ENCODE data around the gene CYP19A1.
"Not testable (repeated sequence)": the region's sequence is repeated elsewhere in the genome, so short reads cannot be mapped to it uniquely, and the experiment has no call there.

The CYP19A1 gene

DNA sequence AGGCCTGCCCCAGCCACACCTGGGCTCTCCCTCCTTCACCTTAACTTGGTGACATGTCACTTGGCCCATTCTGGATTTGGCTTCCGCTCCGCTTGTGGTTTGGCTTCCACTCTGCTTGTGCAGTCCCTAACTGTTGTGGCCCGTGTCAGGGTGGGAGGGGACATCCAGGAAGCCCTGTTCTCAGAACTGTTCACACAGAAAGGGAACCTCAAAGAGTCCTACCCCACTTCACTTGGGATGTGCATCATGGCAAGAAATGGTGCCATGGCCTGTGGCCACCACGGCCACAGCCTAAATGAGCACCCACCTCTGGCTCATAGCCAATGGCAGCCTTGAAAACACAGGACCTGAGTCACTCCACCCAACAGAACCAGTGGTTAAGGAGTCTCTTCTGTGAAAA, 63.4 kb downstream of the CYP19A1 start:
- ATAC-seq (replicated peaks; ENCODE audit: extremely low read depth, poor library complexity, severe bottlenecking) = no peak
- no peak for DNase-seq (ENCODE audit: low spot score in 2 of 2)
- H3K27ac Mint-ChIP-seq (ENCODE audit: low read depth) = no peak overlapping the region
- H3K36me3 Mint-ChIP-seq (ENCODE audit: insufficient read depth) = no peaks in the 10 kb centered on the region
- H3K4me1 Mint-ChIP-seq = no peaks in the 10 kb centered on the region
- no peak overlapping the region for H3K4me3 Mint-ChIP-seq
- no peaks in the 10 kb centered on the region for H3K9me3 Mint-ChIP-seq
- peaks cover 27% of the 10 kb centered on the region for H3K27me3 Mint-ChIP-seq

GRCh38 chr15:51270706-51271105, 67.7 kb downstream of the CYP19A1 start:
- peaks cover 5% of the 10 kb centered on the region for H3K4me1 Mint-ChIP-seq
- ATAC-seq (replicated peaks; ENCODE audit: extremely low read depth, poor library complexity, severe bottlenecking) = no peak
- no peak for DNase-seq (ENCODE audit: low spot score in 2 of 2)
- no peaks in the 10 kb centered on the region for H3K9me3 Mint-ChIP-seq
- H3K27me3 Mint-ChIP-seq = no peaks in the 10 kb centered on the region
- H3K27ac Mint-ChIP-seq (ENCODE audit: low read depth) = no peak overlapping the region
- no peak overlapping the region for H3K4me3 Mint-ChIP-seq
- no peaks in the 10 kb centered on the region for H3K36me3 Mint-ChIP-seq (ENCODE audit: insufficient read depth)

- Mint-ChIP-seq H3K4me3 (no peak overlapping the region), H3K4me1 (peaks cover 5% of the 10 kb centered on the region), H3K9me3 (no peaks in the 10 kb centered on the region), H3K27ac (ENCODE audit: low read depth) (no peak overlapping the region), H3K36me3 (ENCODE audit: insufficient read depth) (no peaks in the 10 kb centered on the region), H3K27me3 (no peaks in the 10 kb centered on the region)
- no peak for DNase-seq (ENCODE audit: low spot score in 2 of 2)
- ATAC-seq (replicated peaks; ENCODE audit: extremely low read depth, poor library complexity, severe bottlenecking) = no peak
Observed at GRCh38 chr15:51269496-51269895, 68.9 kb downstream of the CYP19A1 start.

DNA sequence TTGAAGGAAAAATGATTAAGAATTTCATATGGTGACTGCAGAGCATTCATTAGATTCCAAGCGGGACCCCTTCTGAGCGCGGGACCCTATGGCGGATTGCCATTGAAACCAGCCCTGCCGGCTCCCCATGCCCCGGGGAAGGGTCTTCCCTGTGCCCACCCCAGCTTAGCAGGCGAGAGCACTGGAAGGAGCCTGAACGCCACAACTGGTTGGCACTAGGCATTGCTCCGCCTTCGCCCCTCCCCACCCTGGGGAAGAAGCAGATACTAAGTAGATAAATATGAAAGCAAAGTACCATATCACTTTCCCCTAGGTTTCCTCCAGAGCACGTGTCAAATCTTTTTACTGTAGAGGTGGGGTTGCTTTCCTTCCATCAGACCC, 70.7 kb downstream of the CYP19A1 start:
- H3K36me3 Mint-ChIP-seq (ENCODE audit: insufficient read depth) = no peaks in the 10 kb centered on the region
- H3K4me1 Mint-ChIP-seq = peaks cover 5% of the 10 kb centered on the region
- H3K27ac Mint-ChIP-seq (ENCODE audit: low read depth) = no peak overlapping the region
- no peaks in the 10 kb centered on the region for H3K9me3 Mint-ChIP-seq
- DNase-seq (ENCODE audit: low spot score in 2 of 2) (no peak), ATAC-seq (replicated peaks; ENCODE audit: extremely low read depth, poor library complexity, severe bottlenecking) (no peak)
- H3K4me3 Mint-ChIP-seq = no peak overlapping the region
- no peaks in the 10 kb centered on the region for H3K27me3 Mint-ChIP-seq

DNA sequence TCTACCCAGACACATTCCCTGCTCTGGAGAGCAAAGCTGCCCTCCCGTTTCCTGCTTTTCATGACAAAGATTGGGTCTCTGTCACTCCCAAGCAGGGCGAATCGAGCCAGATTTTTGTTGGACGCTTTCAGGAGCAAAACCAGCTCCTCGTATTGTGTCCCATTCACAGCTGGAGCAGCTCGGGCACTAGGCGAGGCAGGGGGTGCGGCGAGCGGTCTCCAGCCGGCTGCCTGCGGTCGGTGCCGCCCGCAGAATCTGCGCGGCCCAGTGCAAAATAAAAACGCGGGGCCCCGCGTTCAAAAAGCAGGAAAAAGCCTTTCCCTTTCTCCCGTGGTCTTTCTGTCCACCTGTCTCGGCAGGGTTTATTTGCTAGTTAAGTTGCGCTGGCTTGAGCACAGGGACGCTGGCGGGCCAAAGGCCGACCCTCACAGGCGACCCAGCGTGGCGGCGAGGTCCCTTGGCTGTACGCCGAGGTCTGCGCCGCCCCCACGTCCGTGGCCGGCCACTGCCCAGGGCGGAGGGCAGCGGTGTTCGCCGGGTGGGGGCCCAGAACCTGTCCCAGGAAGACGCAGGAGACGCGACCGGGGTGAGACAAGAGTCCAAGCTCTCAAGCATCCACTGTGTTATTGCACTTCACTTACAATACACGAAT, 71.2 kb downstream of the CYP19A1 start:
- Mint-ChIP-seq H3K27me3 (no peaks in the 10 kb centered on the region), H3K4me1 (peaks cover 5% of the 10 kb centered on the region), H3K27ac (ENCODE audit: low read depth) (no peak overlapping the region), H3K36me3 (ENCODE audit: insufficient read depth) (no peaks in the 10 kb centered on the region), H3K9me3 (no peaks in the 10 kb centered on the region), H3K4me3 (no peak overlapping the region)
- DNase-seq (ENCODE audit: low spot score in 2 of 2) (no peak), ATAC-seq (replicated peaks; ENCODE audit: extremely low read depth, poor library complexity, severe bottlenecking) (no peak)

DNA sequence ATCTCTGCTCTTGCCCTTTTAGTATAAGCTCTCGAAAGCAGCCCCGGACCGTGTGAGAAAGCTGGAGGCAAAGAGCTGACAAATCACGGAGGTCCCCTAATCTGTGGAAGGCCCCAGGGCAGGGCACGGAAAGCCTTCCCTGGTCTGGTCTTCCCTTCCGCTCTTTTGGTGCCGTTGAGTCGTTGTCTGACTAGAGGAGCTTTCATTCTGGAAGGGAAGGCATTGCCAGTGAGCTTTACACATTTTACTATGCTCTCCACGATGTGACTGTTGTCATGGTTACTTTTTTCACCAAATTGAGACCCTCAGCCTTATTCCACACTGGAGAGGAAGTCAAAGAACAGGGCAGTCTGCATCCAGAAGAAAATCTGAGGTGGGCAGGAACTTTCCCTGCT, 71.7 kb downstream of the CYP19A1 start:
- ATAC-seq (replicated peaks; ENCODE audit: extremely low read depth, poor library complexity, severe bottlenecking) (no peak), DNase-seq (ENCODE audit: low spot score in 2 of 2) (no peak)
- no peak overlapping the region for H3K4me3 Mint-ChIP-seq
- H3K36me3 Mint-ChIP-seq (ENCODE audit: insufficient read depth) = no peaks in the 10 kb centered on the region
- peaks cover under 1% of the 10 kb centered on the region for H3K9me3 Mint-ChIP-seq
- H3K27me3 Mint-ChIP-seq = no peaks in the 10 kb centered on the region
- no peak overlapping the region for H3K27ac Mint-ChIP-seq (ENCODE audit: low read depth)
- H3K4me1 Mint-ChIP-seq = peaks cover 5% of the 10 kb centered on the region

DNA sequence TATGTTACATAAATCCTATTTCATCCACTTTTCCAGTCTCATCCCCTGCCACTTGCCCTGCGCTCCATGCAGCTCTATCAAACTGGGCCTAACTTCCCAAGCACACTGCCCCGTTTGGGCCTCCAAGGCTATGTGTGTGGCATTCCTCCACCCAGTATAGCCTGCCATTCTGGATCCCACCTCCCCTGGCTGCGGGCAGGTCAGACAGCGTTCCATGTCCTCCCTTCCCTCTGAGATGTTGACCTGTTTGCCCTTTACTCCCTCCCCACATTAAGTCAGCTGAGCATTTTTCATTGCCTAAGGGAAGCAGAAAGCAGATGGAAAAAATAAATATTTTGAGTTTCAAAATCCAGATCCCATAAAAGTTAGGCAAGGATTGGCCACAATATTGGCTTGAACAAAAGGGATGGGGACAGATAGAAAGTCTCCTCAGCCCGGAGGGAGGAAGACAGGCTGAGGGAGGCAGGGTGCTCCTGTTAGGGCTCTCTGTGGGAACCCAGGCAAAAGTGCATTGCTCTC, 73.3 kb downstream of the CYP19A1 start:
- Mint-ChIP-seq H3K27me3 (no peaks in the 10 kb centered on the region), H3K4me3 (no peak overlapping the region), H3K9me3 (peaks cover 5% of the 10 kb centered on the region), H3K36me3 (ENCODE audit: insufficient read depth) (no peaks in the 10 kb centered on the region), H3K4me1 (peaks cover 5% of the 10 kb centered on the region), H3K27ac (ENCODE audit: low read depth) (no peak overlapping the region)
- DNase-seq (ENCODE audit: low spot score in 2 of 2) = no peak
- ATAC-seq (replicated peaks; ENCODE audit: extremely low read depth, poor library complexity, severe bottlenecking) = no peak

GRCh38 chr15:51263726-51264125, 74.7 kb downstream of the CYP19A1 start:
- peaks cover 5% of the 10 kb centered on the region for H3K4me1 Mint-ChIP-seq
- DNase-seq (ENCODE audit: low spot score in 2 of 2) = no peak
- H3K4me3 Mint-ChIP-seq = no peak overlapping the region
- peaks cover 5% of the 10 kb centered on the region for H3K9me3 Mint-ChIP-seq
- H3K27ac Mint-ChIP-seq (ENCODE audit: low read depth) = no peak overlapping the region
- H3K27me3 Mint-ChIP-seq = peaks cover 3% of the 10 kb centered on the region
- H3K36me3 Mint-ChIP-seq (ENCODE audit: insufficient read depth) = no peaks in the 10 kb centered on the region
- no peak for ATAC-seq (replicated peaks; ENCODE audit: extremely low read depth, poor library complexity, severe bottlenecking)

GRCh38 chr15:51263116-51263515, 75.3 kb downstream of the CYP19A1 start:
- H3K27ac Mint-ChIP-seq (ENCODE audit: low read depth) = no peak overlapping the region
- no peaks in the 10 kb centered on the region for H3K36me3 Mint-ChIP-seq (ENCODE audit: insufficient read depth)
- H3K9me3 Mint-ChIP-seq = peaks cover 5% of the 10 kb centered on the region
- peaks cover 2% of the 10 kb centered on the region for H3K4me1 Mint-ChIP-seq
- ATAC-seq (replicated peaks; ENCODE audit: extremely low read depth, poor library complexity, severe bottlenecking) (no peak), DNase-seq (ENCODE audit: low spot score in 2 of 2) (no peak)
- peaks cover 9% of the 10 kb centered on the region for H3K27me3 Mint-ChIP-seq
- no peak overlapping the region for H3K4me3 Mint-ChIP-seq

DNA sequence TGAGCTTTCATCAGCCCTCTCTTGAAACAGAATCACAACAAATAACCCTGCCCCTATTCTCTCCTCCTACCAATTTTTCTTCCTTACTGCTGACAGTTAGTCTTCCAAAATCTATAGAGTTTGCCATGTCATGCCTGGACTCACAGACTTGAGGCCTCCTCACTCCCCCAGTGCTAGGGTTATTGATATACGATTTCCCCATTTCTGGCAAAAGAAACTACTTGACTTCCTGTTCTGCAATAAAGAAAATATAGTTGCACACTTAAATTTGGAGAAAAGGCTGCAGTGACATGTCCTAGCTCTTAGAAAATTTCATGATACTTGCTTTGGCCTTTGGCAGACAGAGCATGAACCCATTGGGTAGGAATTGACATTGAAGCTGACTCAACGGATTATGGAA, 75.9 kb downstream of the CYP19A1 start:
- Mint-ChIP-seq H3K4me1 (no peaks in the 10 kb centered on the region), H3K4me3 (no peak overlapping the region), H3K9me3 (peaks cover 5% of the 10 kb centered on the region), H3K27me3 (peaks cover 14% of the 10 kb centered on the region), H3K27ac (ENCODE audit: low read depth) (no peak overlapping the region), H3K36me3 (ENCODE audit: insufficient read depth) (no peaks in the 10 kb centered on the region)
- DNase-seq (ENCODE audit: low spot score in 2 of 2) (no peak), ATAC-seq (replicated peaks; ENCODE audit: extremely low read depth, poor library complexity, severe bottlenecking) (no peak)

DNA sequence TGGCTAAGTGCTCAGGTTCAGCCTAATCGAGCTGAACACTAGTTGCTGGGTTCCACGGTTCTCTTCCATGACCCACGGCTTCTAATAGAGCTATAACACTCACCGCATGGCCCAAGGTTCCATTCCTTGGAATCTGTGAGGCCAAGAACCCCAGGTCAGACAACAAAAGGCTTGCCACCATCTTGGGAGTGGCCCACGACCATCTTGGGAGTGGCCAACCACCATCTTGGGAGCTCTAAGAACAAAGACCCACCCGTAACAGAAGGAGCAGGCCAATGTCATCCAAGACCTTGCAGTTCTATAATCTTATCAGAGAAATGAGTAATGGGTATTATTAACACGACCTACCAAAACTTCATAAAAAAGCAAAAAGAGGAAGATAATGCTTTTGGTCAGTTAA, 77.3 kb downstream of the CYP19A1 start:
- peaks cover 14% of the 10 kb centered on the region for H3K27me3 Mint-ChIP-seq
- H3K36me3 Mint-ChIP-seq (ENCODE audit: insufficient read depth); H3K27ac Mint-ChIP-seq (ENCODE audit: low read depth); H3K4me3 Mint-ChIP-seq; ATAC-seq (replicated peaks; ENCODE audit: extremely low read depth, poor library complexity, severe bottlenecking); H3K4me1 Mint-ChIP-seq; DNase-seq (ENCODE audit: low spot score in 2 of 2); H3K9me3 Mint-ChIP-seq: not testable (repeated sequence)

DNA sequence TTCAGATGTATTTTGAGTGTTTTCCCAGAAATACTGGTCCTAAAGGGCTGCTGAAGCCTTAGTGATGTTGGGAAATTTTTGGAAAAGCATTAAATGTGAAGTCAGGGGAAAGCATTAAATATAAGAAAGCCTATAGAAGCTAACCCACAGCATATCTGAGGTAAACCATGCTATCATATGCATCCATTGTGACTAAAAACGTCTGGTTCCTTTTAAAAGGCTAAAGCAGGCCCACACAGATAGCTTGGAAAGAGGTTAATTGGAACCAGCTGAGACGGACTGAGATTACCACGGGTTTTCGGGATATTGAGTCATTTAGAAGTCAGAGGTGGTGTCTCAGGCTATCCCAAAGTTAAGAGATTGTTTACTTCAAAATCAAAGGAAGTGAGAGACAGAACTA, 78.2 kb downstream of the CYP19A1 start:
- Mint-ChIP-seq H3K4me3 (no peak overlapping the region), H3K27ac (ENCODE audit: low read depth) (no peak overlapping the region), H3K27me3 (peaks cover 14% of the 10 kb centered on the region), H3K36me3 (ENCODE audit: insufficient read depth) (no peaks in the 10 kb centered on the region), H3K4me1 (no peaks in the 10 kb centered on the region), H3K9me3 (peaks cover 5% of the 10 kb centered on the region)
- no peak for DNase-seq (ENCODE audit: low spot score in 2 of 2)
- no peak for ATAC-seq (replicated peaks; ENCODE audit: extremely low read depth, poor library complexity, severe bottlenecking)

- Mint-ChIP-seq H3K9me3 (no peaks in the 10 kb centered on the region), H3K27me3 (peaks cover 36% of the 10 kb centered on the region), H3K36me3 (ENCODE audit: insufficient read depth) (no peaks in the 10 kb centered on the region), H3K4me1 (no peaks in the 10 kb centered on the region), H3K4me3 (no peak overlapping the region), H3K27ac (ENCODE audit: low read depth) (no peak overlapping the region)
- DNase-seq (ENCODE audit: low spot score in 2 of 2) (no peak), ATAC-seq (replicated peaks; ENCODE audit: extremely low read depth, poor library complexity, severe bottlenecking) (no peak)
Observed at GRCh38 chr15:51255533-51255932, 82.9 kb downstream of the CYP19A1 start.

Data from central memory CD8-positive, alpha-beta T cell (primary cell).